ENCODE data around the gene CBX2. TPM values are rescaled to one million over a fixed set of nuclear protein-coding genes. Genes with fewer than 3 reads are reported as not detected.
A peak's percentile ranks its signal among the peaks of the same experiment; 100 is the strongest.

Gene CBX2
- total RNA-seq, 1 donor from 2014 or later = 53.5 TPM

DNA sequence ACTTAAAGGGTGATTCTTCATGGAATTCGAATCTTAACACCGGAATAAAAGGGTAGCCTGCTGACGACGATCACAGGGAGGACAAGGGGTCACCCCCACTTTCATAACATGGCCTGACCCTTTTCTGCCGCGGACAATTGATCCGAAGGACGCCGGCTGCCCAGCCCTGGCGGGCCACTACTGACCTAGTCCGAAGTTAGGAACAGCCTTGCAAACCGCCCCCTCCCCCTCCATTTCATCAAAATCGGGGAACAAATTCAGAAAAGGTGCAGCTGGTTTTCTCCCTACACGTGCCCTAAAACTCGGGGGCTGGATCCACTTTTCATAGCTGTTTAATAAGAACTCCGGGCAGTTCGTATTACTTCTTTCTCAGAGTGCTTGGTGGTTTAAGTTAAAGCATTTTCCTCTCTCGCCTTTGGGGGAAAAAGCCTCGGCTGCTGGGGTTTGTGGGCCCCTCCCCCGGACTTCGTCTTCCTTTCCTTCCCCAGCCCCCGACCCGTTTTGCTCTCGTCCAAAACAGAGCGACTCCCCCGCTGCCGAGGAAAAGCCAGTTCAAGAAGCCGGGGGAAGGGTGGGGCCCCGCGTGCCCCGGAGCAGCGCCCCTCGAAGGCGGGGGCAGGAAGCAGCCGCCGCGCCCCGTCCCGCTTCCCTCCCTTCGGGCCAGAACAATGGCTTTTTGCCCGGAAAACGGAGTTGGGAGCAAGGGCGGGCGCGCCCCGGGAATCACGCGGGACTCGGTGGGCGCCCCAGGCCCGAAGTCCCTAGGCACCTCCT is 641 bp upstream of the CBX2 start:
- peak overlapping the region; percentile 94 for H3K27ac Mint-ChIP-seq
- H3K9ac ChIP-seq = no peak overlapping the region
- peaks cover 59% of the 10 kb centered on the region for H3K4me1 Mint-ChIP-seq

DNA sequence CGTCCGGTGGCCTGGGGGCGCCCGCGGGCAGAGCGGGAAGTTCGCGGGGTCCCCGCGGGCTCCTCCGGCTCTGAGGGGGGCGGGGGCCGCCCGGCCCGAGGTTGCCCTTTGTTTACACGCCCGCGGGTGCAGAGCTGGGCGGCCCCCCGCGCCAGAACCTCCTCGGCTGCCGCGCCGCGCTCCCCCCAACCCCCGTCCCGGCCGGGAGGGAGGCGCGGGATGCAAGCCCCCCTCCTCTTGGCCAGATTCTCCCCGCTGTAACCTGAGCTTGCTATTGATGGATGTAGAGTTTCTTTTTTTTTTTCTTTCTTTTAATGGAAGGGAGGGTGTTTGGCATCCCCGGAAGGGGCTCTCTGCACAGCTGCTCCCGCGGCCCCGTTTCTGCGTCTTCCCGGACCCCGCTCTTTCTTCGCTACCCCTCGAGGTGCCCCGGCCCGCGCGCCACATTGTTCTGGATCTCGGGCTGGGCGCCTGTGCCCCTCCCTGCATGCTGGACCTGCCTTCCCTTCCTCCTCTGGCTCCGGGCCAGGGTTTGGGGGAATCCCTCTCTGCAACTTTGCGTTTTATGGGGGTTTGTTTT is 646 bp downstream of the CBX2 start:
- H3K27ac ChIP-seq = peak overlapping the region; percentile 88
- TF ChIP-seq, protein P1, sequence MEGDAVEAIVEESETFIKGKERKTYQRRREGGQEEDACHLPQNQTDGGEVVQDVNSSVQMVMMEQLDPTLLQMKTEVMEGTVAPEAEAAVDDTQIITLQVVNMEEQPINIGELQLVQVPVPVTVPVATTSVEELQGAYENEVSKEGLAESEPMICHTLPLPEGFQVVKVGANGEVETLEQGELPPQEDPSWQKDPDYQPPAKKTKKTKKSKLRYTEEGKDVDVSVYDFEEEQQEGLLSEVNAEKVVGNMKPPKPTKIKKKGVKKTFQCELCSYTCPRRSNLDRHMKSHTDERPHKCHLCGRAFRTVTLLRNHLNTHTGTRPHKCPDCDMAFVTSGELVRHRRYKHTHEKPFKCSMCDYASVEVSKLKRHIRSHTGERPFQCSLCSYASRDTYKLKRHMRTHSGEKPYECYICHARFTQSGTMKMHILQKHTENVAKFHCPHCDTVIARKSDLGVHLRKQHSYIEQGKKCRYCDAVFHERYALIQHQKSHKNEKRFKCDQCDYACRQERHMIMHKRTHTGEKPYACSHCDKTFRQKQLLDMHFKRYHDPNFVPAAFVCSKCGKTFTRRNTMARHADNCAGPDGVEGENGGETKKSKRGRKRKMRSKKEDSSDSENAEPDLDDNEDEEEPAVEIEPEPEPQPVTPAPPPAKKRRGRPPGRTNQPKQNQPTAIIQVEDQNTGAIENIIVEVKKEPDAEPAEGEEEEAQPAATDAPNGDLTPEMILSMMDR (IDR thresholded peaks at IDR 0.05) = peak; percentile 38
- TF ChIP-seq EZH2phosphoT487 (IDR thresholded peaks at IDR 0.05) (no peak), EZH2 (IDR thresholded peaks at IDR 0.05) (no peak)
- H3F3A ChIP-seq (ENCODE audit: low read depth) = peaks cover 20% of the 10 kb centered on the region
- H3K4me2 ChIP-seq = peak overlapping the region; percentile 93
- H3K27me3 Mint-ChIP-seq (ENCODE audit: insufficient read depth, low read depth) = peaks cover 14% of the 10 kb centered on the region
- H3K36me3 ChIP-seq = no peaks in the 10 kb centered on the region
- H3K36me3 Mint-ChIP-seq = peaks cover 23% of the 10 kb centered on the region
- peak overlapping the region; percentile 97 for H3K27ac Mint-ChIP-seq
- peak; percentile 85 for DNase-seq (ENCODE audit: low spot score)
- H4K20me1 ChIP-seq (ENCODE audit: low read depth) = peaks cover 50% of the 10 kb centered on the region
- H3K79me2 ChIP-seq (ENCODE audit: low read depth) = peaks cover 46% of the 10 kb centered on the region
- H3K4me3 Mint-ChIP-seq = peak overlapping the region; percentile 98
- no peaks in the 10 kb centered on the region for H3K9me3 Mint-ChIP-seq
- H2AFZ ChIP-seq (replicated peaks) = no peak overlapping the region
- peaks cover 2% of the 10 kb centered on the region for H3K27me3 ChIP-seq
- H3K9me3 ChIP-seq (ENCODE audit: low read depth) = no peaks in the 10 kb centered on the region
- H3K4me1 ChIP-seq = peaks cover 41% of the 10 kb centered on the region
- peak overlapping the region; percentile 98 for H3K4me3 ChIP-seq
- peaks cover 64% of the 10 kb centered on the region for H3K4me1 Mint-ChIP-seq
- peak overlapping the region; percentile 51 for H3K9ac ChIP-seq

More for the DNA sequence above, 641 bp upstream of the CBX2 start:
- Histone ChIP-seq H3F3A (ENCODE audit: low read depth) (peaks cover 20% of the 10 kb centered on the region), H3K36me3 (no peaks in the 10 kb centered on the region), H4K20me1 (ENCODE audit: low read depth) (peaks cover 37% of the 10 kb centered on the region), H3K79me2 (ENCODE audit: low read depth) (peaks cover 45% of the 10 kb centered on the region), H2AFZ (replicated peaks) (no peak overlapping the region), H3K4me2 (peak overlapping the region; percentile 77), H3K27me3 (peaks cover 2% of the 10 kb centered on the region), H3K4me3 (peak overlapping the region; percentile 49), H3K27ac (peak overlapping the region; percentile 46), H3K4me1 (peaks cover 41% of the 10 kb centered on the region), H3K9me3 (ENCODE audit: low read depth) (no peaks in the 10 kb centered on the region)
- no peak for TF ChIP-seq EZH2phosphoT487 (IDR thresholded peaks at IDR 0.05)
- peak; percentile 20 for TF ChIP-seq EZH2 (IDR thresholded peaks at IDR 0.05)
- TF ChIP-seq, protein P1 (IDR thresholded peaks at IDR 0.05) = peak; percentile 62
- Mint-ChIP-seq H3K9me3 (no peaks in the 10 kb centered on the region), H3K4me3 (peak overlapping the region; percentile 90), H3K36me3 (peaks cover 14% of the 10 kb centered on the region), H3K27me3 (ENCODE audit: insufficient read depth, low read depth) (peaks cover 16% of the 10 kb centered on the region)
- peak; percentile 91 for DNase-seq (ENCODE audit: low spot score)

DNA sequence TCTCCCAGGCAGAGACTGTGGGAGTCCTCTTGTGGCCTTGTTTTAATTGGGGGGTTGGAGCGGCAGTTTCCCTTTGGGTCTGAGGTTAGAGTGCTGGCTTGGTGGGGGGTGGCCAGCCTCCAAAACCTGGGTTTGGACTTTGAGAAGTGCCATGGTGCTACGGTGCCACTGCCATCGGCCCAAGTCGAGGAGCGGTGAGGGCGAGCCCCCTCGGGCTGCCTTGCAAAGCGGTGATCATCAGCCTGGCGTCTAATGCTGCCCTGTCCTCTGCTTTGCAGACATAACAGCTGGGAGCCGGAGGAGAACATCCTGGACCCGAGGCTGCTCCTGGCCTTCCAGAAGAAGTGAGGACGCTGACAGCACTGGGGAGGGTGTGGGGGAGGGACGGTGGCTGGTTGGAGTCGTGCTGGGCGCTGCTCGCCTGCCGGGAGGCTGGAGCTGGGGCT is 1.2 kb downstream of the CBX2 start:
- H3K4me3 ChIP-seq = peak overlapping the region; percentile 98
- Mint-ChIP-seq H3K4me3 (peak overlapping the region; percentile 98), H3K36me3 (peaks cover 25% of the 10 kb centered on the region), H3K9me3 (no peaks in the 10 kb centered on the region), H3K27ac (peak overlapping the region; percentile 97), H3K27me3 (ENCODE audit: insufficient read depth, low read depth) (peaks cover 12% of the 10 kb centered on the region), H3K4me1 (peaks cover 61% of the 10 kb centered on the region)
- H3K79me2 ChIP-seq (ENCODE audit: low read depth) = peaks cover 46% of the 10 kb centered on the region
- TF ChIP-seq EZH2phosphoT487 (IDR thresholded peaks at IDR 0.05) = no peak
- no peak for TF ChIP-seq EZH2 (IDR thresholded peaks at IDR 0.05)
- TF ChIP-seq, protein P1 (IDR thresholded peaks at IDR 0.05) = no peak
- no peak overlapping the region for H2AFZ ChIP-seq (replicated peaks)
- peaks cover 41% of the 10 kb centered on the region for H3K4me1 ChIP-seq
- no peaks in the 10 kb centered on the region for H3K9me3 ChIP-seq (ENCODE audit: low read depth)
- peaks cover 55% of the 10 kb centered on the region for H4K20me1 ChIP-seq (ENCODE audit: low read depth)
- H3K27me3 ChIP-seq = peaks cover 2% of the 10 kb centered on the region
- peak overlapping the region; percentile 88 for H3K27ac ChIP-seq
- DNase-seq (ENCODE audit: low spot score) = peak; percentile 36
- no peaks in the 10 kb centered on the region for H3K36me3 ChIP-seq
- peaks cover 20% of the 10 kb centered on the region for H3F3A ChIP-seq (ENCODE audit: low read depth)
- H3K9ac ChIP-seq = peak overlapping the region; percentile 51
- peak overlapping the region; percentile 93 for H3K4me2 ChIP-seq
